ENCODE data around the gene EIF5B. TPM values are rescaled to one million over a fixed set of nuclear protein-coding genes. Genes with fewer than 3 reads are reported as not detected.

The EIF5B gene
- total RNA-seq, 4 donors from 2014 or later: 21.4 to 83.5 (median 33.5) TPM

GRCh38 chr2:99403084-99403483 lies 65.9 kb downstream of the EIF5B start:
- H3K27ac ChIP-seq: no peak overlapping the region
- no peak for TF ChIP-seq POLR2A (IDR thresholded peaks at IDR 0.05)
- no peak for TF ChIP-seq CTCF (IDR thresholded peaks at IDR 0.05)
- H3K4me1 ChIP-seq: no peaks in the 10 kb centered on the region
- no peaks in the 10 kb centered on the region for H3K36me3 ChIP-seq
- H3K9me3 ChIP-seq: no peaks in the 10 kb centered on the region
- no peak for DNase-seq
- H3K4me3 ChIP-seq: no peak overlapping the region
- intact Hi-C loops (cut with DNase I; ENCODE audit: low total_unique reads): no loop called here
- H3K27me3 ChIP-seq: no peaks in the 10 kb centered on the region

- Histone ChIP-seq H3K9me3 (no peaks in the 10 kb centered on the region), H3K27me3 (no peaks in the 10 kb centered on the region), H3K4me3 (no peak overlapping the region), H3K4me1 (no peaks in the 10 kb centered on the region), H3K36me3 (no peaks in the 10 kb centered on the region), H3K27ac (no peak overlapping the region)
- no peak for DNase-seq
- no peak for TF ChIP-seq CTCF (IDR thresholded peaks at IDR 0.05)
- no peak for TF ChIP-seq POLR2A (IDR thresholded peaks at IDR 0.05)
- intact Hi-C loops (cut with DNase I; ENCODE audit: low total_unique reads): no loop called here
These were observed 66.3 kb downstream of the EIF5B start for GRCh38 chr2:99403524-99403923.

GRCh38 chr2:99404039-99404796 lies 67.0 kb downstream of the EIF5B start:
- Histone ChIP-seq H3K36me3 (no peaks in the 10 kb centered on the region), H3K27ac (no peak overlapping the region), H3K27me3 (no peaks in the 10 kb centered on the region), H3K4me3 (no peak overlapping the region), H3K9me3 (no peaks in the 10 kb centered on the region), H3K4me1 (no peaks in the 10 kb centered on the region)
- intact Hi-C loops (cut with DNase I; ENCODE audit: low total_unique reads): no loop called here
- no peak for DNase-seq
- no peak for TF ChIP-seq CTCF (IDR thresholded peaks at IDR 0.05)
- TF ChIP-seq POLR2A (IDR thresholded peaks at IDR 0.05): no peak

- no peak for DNase-seq
- no peak overlapping the region for H3K27ac ChIP-seq
- no peaks in the 10 kb centered on the region for H3K27me3 ChIP-seq
- no peak overlapping the region for H3K4me3 ChIP-seq
- no peaks in the 10 kb centered on the region for H3K4me1 ChIP-seq
- TF ChIP-seq POLR2A (IDR thresholded peaks at IDR 0.05) (no peak), CTCF (IDR thresholded peaks at IDR 0.05) (no peak)
- intact Hi-C loops (cut with DNase I; ENCODE audit: low total_unique reads): no loop called here
- H3K36me3 ChIP-seq: no peaks in the 10 kb centered on the region
- no peaks in the 10 kb centered on the region for H3K9me3 ChIP-seq
These were observed 67.8 kb downstream of the EIF5B start for GRCh38 chr2:99404797-99405669.

GRCh38 chr2:99406137-99406536 lies 68.9 kb downstream of the EIF5B start:
- no peaks in the 10 kb centered on the region for H3K4me1 ChIP-seq
- H3K27me3 ChIP-seq: no peaks in the 10 kb centered on the region
- DNase-seq: no peak
- H3K4me3 ChIP-seq: no peak overlapping the region
- H3K9me3 ChIP-seq: no peaks in the 10 kb centered on the region
- H3K36me3 ChIP-seq: no peaks in the 10 kb centered on the region
- no peak overlapping the region for H3K27ac ChIP-seq
- intact Hi-C loops (cut with DNase I; ENCODE audit: low total_unique reads): no loop called here
- TF ChIP-seq CTCF (IDR thresholded peaks at IDR 0.05): no peak
- no peak for TF ChIP-seq POLR2A (IDR thresholded peaks at IDR 0.05)
